ENCODE data around the gene GKN1.

DNA sequence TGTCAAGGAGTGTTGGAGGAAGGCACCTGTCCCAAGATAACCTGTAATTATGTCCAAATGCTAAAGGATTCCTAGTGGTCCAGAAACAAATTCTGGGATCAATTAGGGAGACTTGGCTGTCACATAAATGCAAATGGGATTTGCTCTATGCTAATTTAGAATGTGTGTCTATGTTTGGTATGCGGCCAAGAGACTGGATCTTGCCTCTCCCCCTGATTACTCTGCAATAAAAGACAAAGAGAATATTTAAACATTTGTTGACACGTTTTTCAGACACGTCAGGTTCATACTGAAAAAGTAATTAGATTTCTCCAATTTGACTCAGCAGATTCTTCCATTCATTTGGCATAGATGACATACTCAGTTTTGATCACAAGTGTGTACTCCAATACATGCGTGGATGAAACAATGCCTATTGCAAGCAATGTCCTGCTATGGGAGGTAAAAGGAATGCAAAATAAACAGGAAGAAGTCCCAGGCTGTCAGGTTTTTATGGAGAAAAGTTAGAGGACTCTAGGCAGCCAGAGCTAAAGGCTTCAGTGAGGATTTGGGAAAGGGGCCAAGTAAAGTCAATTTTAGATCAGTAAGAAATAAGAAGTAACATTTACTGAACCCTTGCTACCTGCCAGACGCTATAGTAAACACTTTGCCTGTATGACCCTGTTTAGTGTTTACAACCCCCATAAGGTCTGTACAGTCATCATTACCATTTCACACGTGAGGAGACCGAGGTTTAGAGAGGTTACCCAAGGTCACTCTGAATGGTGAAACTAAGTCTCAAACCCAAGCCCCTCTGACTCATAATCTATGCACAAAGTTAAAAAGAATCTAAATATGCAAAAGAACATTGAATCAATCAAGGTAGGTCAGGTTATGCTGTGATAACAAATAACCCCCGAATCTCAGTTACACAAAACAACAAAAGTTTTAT, 46.3 kb downstream of the GKN1 start:
- TF ChIP-seq, protein P1, sequence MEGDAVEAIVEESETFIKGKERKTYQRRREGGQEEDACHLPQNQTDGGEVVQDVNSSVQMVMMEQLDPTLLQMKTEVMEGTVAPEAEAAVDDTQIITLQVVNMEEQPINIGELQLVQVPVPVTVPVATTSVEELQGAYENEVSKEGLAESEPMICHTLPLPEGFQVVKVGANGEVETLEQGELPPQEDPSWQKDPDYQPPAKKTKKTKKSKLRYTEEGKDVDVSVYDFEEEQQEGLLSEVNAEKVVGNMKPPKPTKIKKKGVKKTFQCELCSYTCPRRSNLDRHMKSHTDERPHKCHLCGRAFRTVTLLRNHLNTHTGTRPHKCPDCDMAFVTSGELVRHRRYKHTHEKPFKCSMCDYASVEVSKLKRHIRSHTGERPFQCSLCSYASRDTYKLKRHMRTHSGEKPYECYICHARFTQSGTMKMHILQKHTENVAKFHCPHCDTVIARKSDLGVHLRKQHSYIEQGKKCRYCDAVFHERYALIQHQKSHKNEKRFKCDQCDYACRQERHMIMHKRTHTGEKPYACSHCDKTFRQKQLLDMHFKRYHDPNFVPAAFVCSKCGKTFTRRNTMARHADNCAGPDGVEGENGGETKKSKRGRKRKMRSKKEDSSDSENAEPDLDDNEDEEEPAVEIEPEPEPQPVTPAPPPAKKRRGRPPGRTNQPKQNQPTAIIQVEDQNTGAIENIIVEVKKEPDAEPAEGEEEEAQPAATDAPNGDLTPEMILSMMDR (IDR thresholded peaks at IDR 0.05; ENCODE audit: borderline replicate concordance, extremely low read depth, low read length, poor library complexity, severe bottlenecking), result no peak
- no peak for TF ChIP-seq EZH2 (IDR thresholded peaks at IDR 0.05; ENCODE audit: borderline replicate concordance, low read depth, low read length, severe bottlenecking)
